ENCODE measurements around the gene ASIC4.
A peak's percentile ranks its signal among the peaks of the same experiment; 100 is the strongest.

The ASIC4 gene

GRCh38 chr2:219571311-219572236, 57.3 kb downstream of the ASIC4 start, which contains the start of gene OBSL1:
TSS of gene OBSL1 (minus strand) at chr2:219571539. CDS start at chr2:219571232, 307 bp downstream.
- DNase-seq (ENCODE audit: low read depth), result no peak
- peak within 1 kb of the TSS; percentile 69 for H3K4me3 ChIP-seq (ENCODE audit: control insufficient read depth, low read depth, low read length)
- no peak for TF ChIP-seq CTCF (IDR thresholded peaks at IDR 0.05; ENCODE audit: control insufficient read depth, insufficient read depth, low read depth, low read length, missing control alignments)

GRCh38 chr2:219572237-219573001, 58.1 kb downstream of the ASIC4 start, which contains the start of gene INHA:
TSS of gene INHA (plus strand) at chr2:219572310. CDS start at chr2:219572375, 65 bp downstream.
- peak within 1 kb of the TSS; percentile 69 for H3K4me3 ChIP-seq (ENCODE audit: control insufficient read depth, low read depth, low read length)

GRCh38 chr2:219573166-219573565, 58.9 kb downstream of the ASIC4 start:
- no peak overlapping the region for H3K4me3 ChIP-seq (ENCODE audit: control insufficient read depth, low read depth, low read length)
- TF ChIP-seq CTCF (IDR thresholded peaks at IDR 0.05; ENCODE audit: control insufficient read depth, insufficient read depth, low read depth, low read length, missing control alignments), result no peak
- no peak for DNase-seq (ENCODE audit: low read depth)

More at GRCh38 chr2:219572237-219573001, 58.1 kb downstream of the ASIC4 start, which contains the start of gene INHA:
- no peak for DNase-seq (ENCODE audit: low read depth)
- no peak for TF ChIP-seq CTCF (IDR thresholded peaks at IDR 0.05; ENCODE audit: control insufficient read depth, insufficient read depth, low read depth, low read length, missing control alignments)

- DNase-seq (ENCODE audit: low read depth), result no peak
- no peak overlapping the region for H3K4me3 ChIP-seq (ENCODE audit: control insufficient read depth, low read depth, low read length)
- TF ChIP-seq CTCF (IDR thresholded peaks at IDR 0.05; ENCODE audit: control insufficient read depth, insufficient read depth, low read depth, low read length, missing control alignments), result no peak
These were observed 60.4 kb downstream of the ASIC4 start for GRCh38 chr2:219574484-219575311.

GRCh38 chr2:219575566-219576504, 61.6 kb downstream of the ASIC4 start:
- no peak for TF ChIP-seq CTCF (IDR thresholded peaks at IDR 0.05; ENCODE audit: control insufficient read depth, insufficient read depth, low read depth, low read length, missing control alignments)
- no peak for DNase-seq (ENCODE audit: low read depth)
- H3K4me3 ChIP-seq (ENCODE audit: control insufficient read depth, low read depth, low read length), result no peak overlapping the region

All from AG09309 (cell line).